Neural progenitor cell (in vitro differentiated cells): ENCODE measurements around the gene SCAPER.

Experiments used
- EZH2phosphoT487 ChIP-seq: fragments of 200-600 bp; sonication (generic); IDR thresholded peaks from 2 replicates; pipeline ENCODE4 v1.6.1; 2017; ENCODE audit warnings: antibody characterized with exemption
- TF ChIP-seq, protein P1 (sequence below): fragments of 200-600 bp; sonication (generic); IDR thresholded peaks from 2 replicates; pipeline ENCODE4 v1.5.1; 2017; ENCODE audit warnings: antibody characterized with exemption, mild to moderate bottlenecking

GRCh38 chr15:76439542-76439941, 465.6 kb downstream of the SCAPER start:
- TF ChIP-seq EZH2phosphoT487: no peak
- TF ChIP-seq, protein P1, sequence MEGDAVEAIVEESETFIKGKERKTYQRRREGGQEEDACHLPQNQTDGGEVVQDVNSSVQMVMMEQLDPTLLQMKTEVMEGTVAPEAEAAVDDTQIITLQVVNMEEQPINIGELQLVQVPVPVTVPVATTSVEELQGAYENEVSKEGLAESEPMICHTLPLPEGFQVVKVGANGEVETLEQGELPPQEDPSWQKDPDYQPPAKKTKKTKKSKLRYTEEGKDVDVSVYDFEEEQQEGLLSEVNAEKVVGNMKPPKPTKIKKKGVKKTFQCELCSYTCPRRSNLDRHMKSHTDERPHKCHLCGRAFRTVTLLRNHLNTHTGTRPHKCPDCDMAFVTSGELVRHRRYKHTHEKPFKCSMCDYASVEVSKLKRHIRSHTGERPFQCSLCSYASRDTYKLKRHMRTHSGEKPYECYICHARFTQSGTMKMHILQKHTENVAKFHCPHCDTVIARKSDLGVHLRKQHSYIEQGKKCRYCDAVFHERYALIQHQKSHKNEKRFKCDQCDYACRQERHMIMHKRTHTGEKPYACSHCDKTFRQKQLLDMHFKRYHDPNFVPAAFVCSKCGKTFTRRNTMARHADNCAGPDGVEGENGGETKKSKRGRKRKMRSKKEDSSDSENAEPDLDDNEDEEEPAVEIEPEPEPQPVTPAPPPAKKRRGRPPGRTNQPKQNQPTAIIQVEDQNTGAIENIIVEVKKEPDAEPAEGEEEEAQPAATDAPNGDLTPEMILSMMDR: no peak
